Right atrium auricular region (tissue), 2 donors: ENCODE results near the gene RHPN2. TPM values are rescaled to one million over a fixed set of nuclear protein-coding genes. Genes with fewer than 3 reads are reported as not detected.
"Not testable (repeated sequence)": the region's sequence is repeated elsewhere in the genome, so short reads cannot be mapped to it uniquely, and the experiment has no call there.

Experiments used
- DNase-seq: peaks from one replicate; pipeline ENCODE4 v3.0.0-alpha.2; 2019; ENCODE audit warnings: low spot score
- H3K27ac ChIP-seq, 2 donors: fragments of 200-600 bp; sonication (generic); 1 replicate in 1 of 2; 2 replicates in 1 of 2; pipeline ENCODE4 v1.5.1; 2016 to 2019
- H3K27me3 ChIP-seq, 2 donors: fragments of 200-600 bp; sonication (generic); one replicate each; pipeline versions ENCODE4 v1.5.1 to v1.6.0; 2017 to 2019
- H3K36me3 ChIP-seq: fragments of 200-600 bp; sonication (generic); one replicate; pipeline ENCODE4 v1.5.1; 2016
- H3K4me1 ChIP-seq, 2 donors: fragments of 200-600 bp; sonication (generic); one replicate each; pipeline versions ENCODE4 v1.5.1 to v1.6.0; 2017 to 2019
- H3K4me3 ChIP-seq, 2 donors: fragments of 200-600 bp; sonication (generic); 1 replicate in 1 of 2; 2 replicates in 1 of 2; pipeline ENCODE4 v1.5.1; 2017 to 2019; ENCODE audit warnings: mild to moderate bottlenecking in 1 of 2, moderate library complexity in 1 of 2
- H3K9me3 ChIP-seq, 2 donors: fragments of 200-600 bp; sonication (generic); one replicate each; pipeline ENCODE4 v1.5.1; 2019
- total RNA-seq, 2 donors: library from RNA; depleted of rRNA; stranded (reverse); fragments of >200 nt; gene quantifications; one replicate each; pipeline ENCODE4 v1.1.0, GENCODE V29; 2016
- TF ChIP-seq, protein P1 (sequence below), 2 donors: fragments of 200-600 bp; sonication (generic); IDR thresholded peaks; one replicate each; pipeline ENCODE4 v1.5.1; 2019; ENCODE audit warnings: antibody characterized with exemption in 2 of 2

Gene RHPN2
- total RNA-seq, 2 donors from 2014 or later = 3.1 to 5.9 TPM

DNA sequence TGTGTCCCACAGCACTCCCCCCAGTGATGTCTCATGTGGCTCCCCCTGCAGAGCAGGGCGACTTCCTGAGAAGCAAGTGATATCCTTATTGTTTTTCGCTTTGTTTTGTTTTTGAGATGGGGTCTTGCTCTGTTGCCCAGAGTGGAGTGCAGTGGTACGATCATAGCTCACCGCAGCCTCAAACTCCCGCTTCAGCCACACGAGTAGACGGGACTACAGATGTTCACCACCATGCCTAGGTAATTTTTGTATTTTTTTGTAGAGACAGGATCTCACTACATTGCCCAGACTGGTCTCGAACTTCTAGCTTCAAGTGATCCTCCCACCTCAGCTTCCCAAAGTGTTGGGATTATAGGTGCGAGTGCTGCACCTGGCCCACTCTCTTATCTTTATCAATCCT is 97.9 kb downstream of the RHPN2 start:
- no peak for DNase-seq
- TF ChIP-seq, protein P1, sequence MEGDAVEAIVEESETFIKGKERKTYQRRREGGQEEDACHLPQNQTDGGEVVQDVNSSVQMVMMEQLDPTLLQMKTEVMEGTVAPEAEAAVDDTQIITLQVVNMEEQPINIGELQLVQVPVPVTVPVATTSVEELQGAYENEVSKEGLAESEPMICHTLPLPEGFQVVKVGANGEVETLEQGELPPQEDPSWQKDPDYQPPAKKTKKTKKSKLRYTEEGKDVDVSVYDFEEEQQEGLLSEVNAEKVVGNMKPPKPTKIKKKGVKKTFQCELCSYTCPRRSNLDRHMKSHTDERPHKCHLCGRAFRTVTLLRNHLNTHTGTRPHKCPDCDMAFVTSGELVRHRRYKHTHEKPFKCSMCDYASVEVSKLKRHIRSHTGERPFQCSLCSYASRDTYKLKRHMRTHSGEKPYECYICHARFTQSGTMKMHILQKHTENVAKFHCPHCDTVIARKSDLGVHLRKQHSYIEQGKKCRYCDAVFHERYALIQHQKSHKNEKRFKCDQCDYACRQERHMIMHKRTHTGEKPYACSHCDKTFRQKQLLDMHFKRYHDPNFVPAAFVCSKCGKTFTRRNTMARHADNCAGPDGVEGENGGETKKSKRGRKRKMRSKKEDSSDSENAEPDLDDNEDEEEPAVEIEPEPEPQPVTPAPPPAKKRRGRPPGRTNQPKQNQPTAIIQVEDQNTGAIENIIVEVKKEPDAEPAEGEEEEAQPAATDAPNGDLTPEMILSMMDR (IDR thresholded peaks at IDR 0.05) = no peak
- peaks cover 0 to 12% of the 10 kb centered on the region in 2 donors for H3K4me1 ChIP-seq
- H3K27ac ChIP-seq = no peak overlapping the region
- H3K36me3 ChIP-seq = peaks cover 10% of the 10 kb centered on the region
- no peaks in the 10 kb centered on the region for H3K9me3 ChIP-seq
- no peaks in the 10 kb centered on the region for H3K27me3 ChIP-seq
- H3K4me3 ChIP-seq = no peak overlapping the region

DNA sequence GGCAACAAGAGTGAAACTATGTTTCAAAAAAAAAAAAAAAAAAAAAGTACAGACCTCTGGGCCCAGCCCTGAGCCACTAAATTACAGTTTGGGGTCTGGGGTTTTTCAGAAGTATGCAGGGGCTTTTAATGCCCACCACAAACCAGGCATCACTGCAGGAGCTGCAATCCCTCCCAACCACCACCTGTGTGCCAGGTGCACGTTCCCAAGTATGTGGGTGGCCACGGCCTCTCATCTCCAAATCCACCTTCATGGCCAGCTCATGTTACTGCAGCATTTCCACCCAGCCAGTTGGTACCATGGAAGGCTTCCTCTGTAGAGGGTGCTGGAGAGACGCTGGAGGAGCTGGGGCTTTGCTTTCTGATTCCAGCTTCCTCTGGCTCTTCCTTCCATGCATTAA is 119.4 kb downstream of the RHPN2 start:
- Histone ChIP-seq H3K36me3 (peaks cover 44% of the 10 kb centered on the region), H3K4me1 (no peaks in the 10 kb centered on the region), H3K27me3 (no peaks in the 10 kb centered on the region), H3K4me3 (no peak overlapping the region), H3K27ac (no peak overlapping the region), H3K9me3 (no peaks in the 10 kb centered on the region)
- DNase-seq = no peak
- TF ChIP-seq, protein P1 (IDR thresholded peaks at IDR 0.05) = no peak

DNA sequence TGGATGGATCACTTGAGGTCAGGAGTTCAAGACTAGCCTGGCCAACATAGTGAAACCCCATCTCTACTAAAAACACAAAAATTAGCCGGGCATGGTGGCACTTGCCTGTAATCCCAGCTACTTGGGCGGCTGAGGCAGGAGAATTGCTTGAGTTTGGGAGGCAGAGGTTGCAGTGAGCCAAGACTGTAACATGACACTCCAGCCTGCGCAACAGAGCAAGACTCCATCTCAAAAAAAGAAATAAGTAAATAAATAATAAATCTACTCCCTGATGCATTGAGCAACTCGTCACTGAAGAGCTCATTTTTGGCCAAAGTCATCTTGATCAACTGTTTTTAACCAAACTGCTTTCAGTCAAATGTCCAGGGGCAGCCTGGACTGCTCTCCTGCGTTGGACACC is 123.4 kb downstream of the RHPN2 start:
- H3K4me1 ChIP-seq, H3K27me3 ChIP-seq, DNase-seq, H3K27ac ChIP-seq, H3K4me3 ChIP-seq, H3K9me3 ChIP-seq: not testable (repeated sequence)
- peaks cover 55% of the 10 kb centered on the region for H3K36me3 ChIP-seq

DNA sequence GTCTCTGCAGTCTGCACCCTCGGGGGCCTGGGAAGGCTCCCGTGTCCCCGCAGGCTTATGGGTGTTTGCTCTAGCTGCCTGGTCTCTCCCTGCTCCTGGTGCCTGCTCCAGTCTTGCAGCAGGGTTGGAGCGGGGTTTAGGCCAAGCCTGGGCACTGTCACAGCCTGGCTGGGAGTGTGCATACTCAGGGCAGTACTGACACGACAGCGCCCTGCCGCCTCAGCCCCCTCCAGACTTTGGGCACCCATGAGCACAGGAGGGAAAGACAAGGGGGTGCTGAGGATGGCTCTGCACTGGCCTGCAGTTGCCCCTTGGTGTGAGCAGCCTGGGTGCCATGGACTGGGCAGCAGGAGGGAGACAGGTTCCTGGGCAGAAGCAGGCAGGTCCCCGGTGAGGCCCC is 128.6 kb downstream of the RHPN2 start:
- no peak overlapping the region for H3K27ac ChIP-seq
- no peaks in the 10 kb centered on the region for H3K27me3 ChIP-seq
- TF ChIP-seq, protein P1 (IDR thresholded peaks at IDR 0.05) = no peak
- H3K9me3 ChIP-seq = no peaks in the 10 kb centered on the region
- peaks cover 37% of the 10 kb centered on the region for H3K36me3 ChIP-seq
- no peak for DNase-seq
- no peak overlapping the region for H3K4me3 ChIP-seq
- H3K4me1 ChIP-seq = no peaks in the 10 kb centered on the region

DNA sequence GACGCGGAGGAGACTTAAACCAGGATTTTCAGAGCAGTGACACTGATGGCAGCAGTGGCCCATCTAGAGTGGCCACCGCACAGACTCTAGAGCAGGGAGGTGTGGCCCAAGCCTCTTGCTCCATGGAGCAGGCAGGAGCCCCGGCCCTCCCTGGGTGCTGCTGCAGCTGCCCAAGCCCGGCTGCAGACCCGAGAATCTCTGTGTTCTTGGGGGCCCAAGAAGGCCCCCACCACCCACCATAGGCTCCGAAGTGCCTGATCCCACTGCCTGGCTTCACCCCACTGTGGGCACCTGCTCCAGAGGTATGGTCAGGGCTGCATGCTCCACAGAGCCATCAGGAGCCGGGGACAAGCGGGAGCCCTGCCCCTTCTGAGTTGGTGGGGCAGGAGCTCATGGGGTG is 129.1 kb downstream of the RHPN2 start:
- H3K4me1 ChIP-seq = no peaks in the 10 kb centered on the region
- peaks cover 42% of the 10 kb centered on the region for H3K36me3 ChIP-seq
- TF ChIP-seq, protein P1 (IDR thresholded peaks at IDR 0.05) = no peak
- H3K27ac ChIP-seq = no peak overlapping the region
- H3K9me3 ChIP-seq = no peaks in the 10 kb centered on the region
- no peak for DNase-seq
- H3K27me3 ChIP-seq = no peaks in the 10 kb centered on the region
- H3K4me3 ChIP-seq = no peak overlapping the region

DNA sequence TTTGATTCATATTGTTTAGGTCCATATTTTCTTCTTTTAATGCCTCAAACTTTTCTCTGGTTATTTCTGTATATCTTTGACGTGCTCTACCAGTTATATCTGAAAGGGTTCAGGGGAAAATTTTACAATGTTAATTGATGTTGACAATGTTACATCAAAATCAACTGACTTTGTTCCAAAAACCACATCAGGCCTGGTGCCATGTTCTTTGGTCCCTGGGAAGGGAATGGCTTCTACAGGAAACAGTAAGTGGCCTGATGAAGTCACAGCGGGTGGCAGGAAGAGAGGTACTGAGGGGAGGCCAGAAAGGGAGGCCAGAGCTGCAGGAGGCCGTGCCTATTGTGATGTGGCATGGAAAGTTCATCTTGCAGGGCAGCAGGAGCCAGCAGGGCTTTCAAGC is 131.1 kb downstream of the RHPN2 start:
- H3K36me3 ChIP-seq = peaks cover 53% of the 10 kb centered on the region
- TF ChIP-seq, protein P1 (IDR thresholded peaks at IDR 0.05) = no peak
- no peaks in the 10 kb centered on the region for H3K4me1 ChIP-seq
- no peaks in the 10 kb centered on the region for H3K27me3 ChIP-seq
- H3K4me3 ChIP-seq = no peak overlapping the region
- no peak overlapping the region for H3K27ac ChIP-seq
- H3K9me3 ChIP-seq = no peaks in the 10 kb centered on the region
- DNase-seq = no peak
